ENCODE results near the gene RASIP1. TPM values are rescaled to one million over a fixed set of nuclear protein-coding genes. Genes with fewer than 3 reads are reported as not detected.

RASIP1 gene
- total and polyA plus RNA-seq, 2 donors (not counting 1 experiment from before 2014, with no cell fraction given), result 0.20 TPM; not detected in 1

GRCh38 chr19:48755084-48755641, 14.8 kb upstream of the RASIP1 start, which contains the start of gene FGF21:
Gene FGF21, plus strand, starts transcription at chr19:48755524. Its CDS starts 713 bp downstream, at chr19:48756237.
- Histone ChIP-seq H4K20me1 (ENCODE audit: control insufficient read depth, insufficient read depth, low read length, poor library complexity, severe bottlenecking) (no peaks in the 10 kb centered on the region), H3K9ac (ENCODE audit: low read length) (no peak within 1 kb of the TSS), H3K27me3 (replicated peaks in 1 of 4; ENCODE audit: control extremely low read depth in 1 of 4, control insufficient read depth in 3 of 4, insufficient read depth in 4 of 4, low read length in 3 of 4) (peaks cover 0 to 56% (median 20%) of the 10 kb centered on the region in 4 experiments), H3K4me2 (replicated peaks; ENCODE audit: low read depth, low read length, poor library complexity, severe bottlenecking) (no peak within 1 kb of the TSS), H3K4me1 (ENCODE audit: control insufficient read depth in 2 of 2, insufficient read depth in 2 of 2, low read length in 2 of 2) (peaks cover 15 to 16% of the 10 kb centered on the region in 2 donors), H2AFZ (ENCODE audit: insufficient read depth, low read depth, low read length, poor library complexity, severe bottlenecking) (no peak within 1 kb of the TSS), H3K27ac (ENCODE audit: low read length in 2 of 2) (no peak within 1 kb of the TSS), H3K9me3 (ENCODE audit: control extremely low read depth in 1 of 3, control insufficient read depth in 2 of 3, insufficient read depth in 1 of 3, low read length in 2 of 3) (peaks cover 0 to 9% (median 0%) of the 10 kb centered on the region in 3 donors), H3K4me3 (ENCODE audit: control extremely low read depth in 1 of 5, extremely low read depth in 1 of 5, insufficient read depth in 1 of 5, low read depth in 2 of 5, low read length in 4 of 5) (no peak within 1 kb of the TSS), H3K36me3 (replicated peaks in 1 of 2; ENCODE audit: control extremely low read depth in 1 of 2, control insufficient read depth in 1 of 2, extremely low read depth in 1 of 2, insufficient read depth in 2 of 2, low read length in 1 of 2) (no peaks in the 10 kb centered on the region), H3K79me2 (ENCODE audit: control insufficient read depth, insufficient read depth, low read length) (no peaks in the 10 kb centered on the region)
- no peak for DNase-seq
- POLR2A ChIA-PET, result no interaction called here
- Mint-ChIP-seq H3K27me3 (peaks cover 34% of the 10 kb centered on the region), H3K9me3 (ENCODE audit: insufficient read depth) (no peaks in the 10 kb centered on the region), H3K4me3 (no peak within 1 kb of the TSS), H3K4me1 (peaks cover 15% of the 10 kb centered on the region), H3K27ac (no peak within 1 kb of the TSS)
- CTCF ChIA-PET, result no interaction called here
- TF ChIP-seq CTCF (IDR thresholded peaks at IDR 0.05) (no peak), EZH2 (IDR thresholded peaks at IDR 0.05; ENCODE audit: borderline replicate concordance, insufficient read depth, low read depth, low read length, poor library complexity, severe bottlenecking) (no peak)
- ATAC-seq (ENCODE audit: low read depth), result no peak
- intact Hi-C loops (cut with micrococcal nuclease), result no loop called here
- WGBS (ENCODE audit: insufficient coverage), result 97% methylated on average over 3 of the region's 4 CpGs
